ENCODE measurements around the gene RPLP2. TPM values are rescaled to one million over a fixed set of nuclear protein-coding genes. Genes with fewer than 3 reads are reported as not detected.

Gene RPLP2
- total RNA-seq, 2 experiments from 2014 or later = 2,888 to 3,019 TPM

GRCh38 chr11:847876-848275 lies 38.1 kb downstream of the RPLP2 start:
- POLR2A ChIA-PET = interaction anchor here (1.2 kb wide), 1 partner anchor 69 kb away, joined by 3 read pairs; no protein-coding TSS in a partner anchor
- Mint-ChIP-seq H3K9me3 (no peaks in the 10 kb centered on the region), H3K36me3 (no peaks in the 10 kb centered on the region)

DNA sequence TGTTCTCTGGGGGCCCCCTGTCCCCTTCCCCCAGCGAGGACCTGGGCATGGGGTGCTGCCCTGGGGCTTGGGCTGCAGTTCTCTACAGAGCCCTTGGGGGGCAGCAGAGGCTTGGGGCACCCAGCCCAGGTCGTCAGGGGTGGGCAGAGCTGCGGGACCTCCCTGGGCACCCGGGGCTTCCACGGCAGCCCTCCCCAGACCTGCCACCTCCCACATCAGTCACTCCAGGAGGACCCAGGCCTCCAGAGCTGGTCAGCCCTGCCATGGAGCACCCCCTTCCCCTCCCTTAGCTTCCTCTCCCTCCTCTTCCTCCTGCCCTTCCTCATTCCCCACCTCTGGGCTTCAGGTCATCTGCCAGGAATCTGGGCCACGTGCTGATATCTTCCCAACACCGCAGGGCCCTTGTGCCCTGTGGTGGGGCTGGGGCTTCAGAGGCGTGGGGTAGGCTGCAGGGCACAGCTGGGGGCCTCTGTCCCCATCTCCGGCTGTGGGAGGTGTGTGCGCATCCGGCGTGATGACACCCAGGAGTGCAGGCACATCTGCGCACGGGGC lies 38.7 kb downstream of the RPLP2 start:
- peak overlapping the region; percentile 40 for H3K4me3 Mint-ChIP-seq
- peaks cover 6% of the 10 kb centered on the region for H3K27me3 Mint-ChIP-seq

More at GRCh38 chr11:847876-848275, 38.1 kb downstream of the RPLP2 start:
- ATAC-seq (ENCODE audit: low read depth) (no peak), DNase-seq (no peak)
- Mint-ChIP-seq H3K4me3 (no peak overlapping the region), H3K27me3 (peaks cover 6% of the 10 kb centered on the region), H3K4me1 (peaks cover 11% of the 10 kb centered on the region), H3K27ac (no peak overlapping the region)

DNA sequence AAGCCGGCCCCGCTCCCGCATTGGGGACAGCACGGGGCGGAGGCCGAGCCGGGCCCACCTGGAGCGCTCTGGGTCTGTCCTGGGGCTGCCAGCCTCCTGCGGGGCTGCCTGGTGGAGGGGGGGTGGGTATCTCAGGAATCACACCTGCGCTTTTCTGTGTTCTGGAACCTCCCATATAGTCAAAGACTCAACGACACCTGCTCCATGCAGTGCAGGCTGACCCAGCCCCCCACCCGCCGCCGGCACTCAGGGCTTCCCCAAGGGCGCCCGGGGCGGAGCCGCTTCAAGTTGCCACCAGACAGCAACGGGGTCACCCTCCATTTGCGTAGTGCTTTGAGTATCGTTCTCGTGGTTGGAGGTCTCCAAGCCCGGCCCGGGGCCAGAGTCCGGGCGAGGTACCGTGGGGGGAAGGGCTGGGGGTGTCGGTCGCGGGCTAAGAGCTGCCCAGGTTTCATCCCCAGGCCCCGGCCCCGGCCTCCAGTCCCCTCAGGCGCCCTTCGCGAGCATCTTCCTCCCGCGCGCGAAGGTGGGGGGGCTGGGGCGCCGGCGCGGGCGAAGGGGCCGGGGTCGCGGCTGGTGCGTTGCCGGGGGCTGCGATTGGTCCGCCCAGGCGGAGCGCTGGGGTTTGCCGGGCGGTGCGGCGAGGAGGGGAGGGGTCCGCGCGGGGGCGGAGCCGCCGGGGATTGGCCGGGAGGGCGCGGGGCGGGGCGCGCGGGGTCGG lies 39.5 kb downstream of the RPLP2 start:
- POLR2A ChIA-PET = interaction anchor here (0.7 to 1.2 kb wide), 3 partner anchors 17 to 1453 kb away, joined by 3 to 4 read pairs (median 3); partner anchors contain the start of gene CD151
- DNase-seq = peak; percentile 55

More for the DNA sequence above, 38.7 kb downstream of the RPLP2 start:
- DNase-seq (peak; percentile 80), ATAC-seq (ENCODE audit: low read depth) (peak; percentile 59)
- POLR2A ChIA-PET = interaction anchor here (0.7 to 1.2 kb wide), 3 partner anchors 16 to 1454 kb away, joined by 3 to 4 read pairs (median 3); partner anchors contain the start of gene CD151
- Mint-ChIP-seq H3K9me3 (no peaks in the 10 kb centered on the region), H3K27ac (no peak overlapping the region), H3K4me1 (peaks cover 9% of the 10 kb centered on the region), H3K36me3 (no peaks in the 10 kb centered on the region)

GRCh38 chr11:849951-850774 lies 40.4 kb downstream of the RPLP2 start:
- Mint-ChIP-seq H3K9me3 (no peaks in the 10 kb centered on the region), H3K36me3 (no peaks in the 10 kb centered on the region), H3K27me3 (peaks cover 6% of the 10 kb centered on the region), H3K4me3 (peak overlapping the region; percentile 37), H3K27ac (no peak overlapping the region), H3K4me1 (peaks cover 5% of the 10 kb centered on the region)
- ATAC-seq (ENCODE audit: low read depth) (no peak), DNase-seq (no peak)
- POLR2A ChIA-PET = no interaction called here

More for the DNA sequence above, 39.5 kb downstream of the RPLP2 start:
- peak; percentile 15 for ATAC-seq (ENCODE audit: low read depth)
- peaks cover 5% of the 10 kb centered on the region for H3K4me1 Mint-ChIP-seq
- H3K27me3 Mint-ChIP-seq = peaks cover 6% of the 10 kb centered on the region
- H3K9me3 Mint-ChIP-seq = no peaks in the 10 kb centered on the region
- H3K27ac Mint-ChIP-seq = no peak overlapping the region
- no peaks in the 10 kb centered on the region for H3K36me3 Mint-ChIP-seq
- peak overlapping the region; percentile 75 for H3K4me3 Mint-ChIP-seq

GRCh38 chr11:850775-851763 lies 41.3 kb downstream of the RPLP2 start:
- Mint-ChIP-seq H3K27me3 (peaks cover 6% of the 10 kb centered on the region), H3K4me3 (no peak overlapping the region), H3K4me1 (peaks cover 5% of the 10 kb centered on the region), H3K36me3 (no peaks in the 10 kb centered on the region), H3K27ac (no peak overlapping the region), H3K9me3 (no peaks in the 10 kb centered on the region)
- DNase-seq = no peak
- no peak for ATAC-seq (ENCODE audit: low read depth)
- POLR2A ChIA-PET = no interaction called here

DNA sequence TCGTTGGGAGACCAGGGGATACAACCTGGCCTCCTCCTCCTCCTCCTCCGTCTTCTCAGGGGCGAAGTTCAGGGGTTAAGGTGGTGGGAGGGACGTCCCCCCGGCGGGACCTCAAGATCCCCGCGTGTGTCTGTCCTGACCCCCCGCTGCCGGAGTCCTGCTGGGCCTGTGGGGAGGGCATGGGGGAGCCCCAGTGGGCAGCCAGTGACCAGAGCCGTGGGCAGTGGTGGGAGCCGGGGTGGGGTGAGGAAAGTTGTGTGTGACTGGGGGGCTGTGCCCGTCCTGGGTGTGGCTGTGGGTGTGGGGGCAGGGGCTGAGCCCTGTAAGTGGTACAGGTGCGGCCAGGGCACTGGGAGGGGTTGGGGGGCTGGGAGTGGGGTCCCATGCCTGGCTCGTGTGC lies 43.0 kb downstream of the RPLP2 start:
- POLR2A ChIA-PET = no interaction called here
- H3K27ac Mint-ChIP-seq = no peak overlapping the region
- ATAC-seq (ENCODE audit: low read depth) = no peak
- peaks cover 3% of the 10 kb centered on the region for H3K4me1 Mint-ChIP-seq
- H3K4me3 Mint-ChIP-seq = no peak overlapping the region
- no peaks in the 10 kb centered on the region for H3K9me3 Mint-ChIP-seq
- H3K27me3 Mint-ChIP-seq = peaks cover 6% of the 10 kb centered on the region
- DNase-seq = no peak
- no peaks in the 10 kb centered on the region for H3K36me3 Mint-ChIP-seq

DNA sequence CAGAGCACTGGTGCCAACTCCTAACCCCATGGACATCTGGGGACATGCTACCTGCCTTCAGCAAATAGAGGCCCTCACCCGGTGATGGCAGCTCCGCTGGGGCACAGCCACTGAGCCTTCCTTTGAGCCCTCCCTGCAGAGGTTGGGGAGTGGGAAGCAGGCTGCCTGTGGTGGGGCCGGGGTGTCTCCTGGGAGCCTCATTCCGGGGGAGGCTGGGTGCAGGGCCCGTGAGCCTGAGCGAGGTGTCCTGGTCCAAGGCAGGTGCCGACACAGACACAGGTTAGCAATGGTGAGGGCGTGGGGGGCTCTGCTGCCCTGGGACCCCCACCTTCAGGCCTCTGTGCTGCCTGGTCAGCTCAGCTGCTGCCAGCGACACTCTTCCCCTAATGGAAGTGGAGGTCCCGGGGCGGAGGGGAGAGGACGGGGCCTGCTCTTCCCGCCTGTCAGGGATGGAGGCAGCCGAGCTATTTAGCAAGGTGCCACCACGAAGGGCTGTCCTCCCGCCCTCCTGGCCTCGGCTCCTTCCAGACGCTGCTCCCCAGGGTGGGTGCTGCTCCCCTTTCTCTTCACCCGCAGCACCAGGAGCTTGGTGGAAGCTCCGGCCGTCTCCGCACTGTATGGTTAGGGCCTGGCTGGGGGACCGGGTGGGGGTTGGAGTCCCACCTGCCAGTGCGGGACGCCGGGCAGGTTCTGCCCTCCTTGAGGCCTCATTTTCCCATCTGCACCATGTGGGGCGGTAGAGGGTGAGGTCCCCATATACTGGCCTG lies 44.1 kb downstream of the RPLP2 start:
- Mint-ChIP-seq H3K27ac (no peak overlapping the region), H3K27me3 (peaks cover 3% of the 10 kb centered on the region), H3K4me1 (no peaks in the 10 kb centered on the region), H3K36me3 (peaks cover 2% of the 10 kb centered on the region), H3K4me3 (no peak overlapping the region), H3K9me3 (no peaks in the 10 kb centered on the region)
- POLR2A ChIA-PET = no interaction called here
- ATAC-seq (ENCODE audit: low read depth) = no peak
- no peak for DNase-seq

- DNase-seq (no peak), ATAC-seq (ENCODE audit: low read depth) (no peak)
- H3K36me3 Mint-ChIP-seq = peaks cover 2% of the 10 kb centered on the region
- POLR2A ChIA-PET = no interaction called here
- no peaks in the 10 kb centered on the region for H3K4me1 Mint-ChIP-seq
- H3K27ac Mint-ChIP-seq = no peak overlapping the region
- H3K4me3 Mint-ChIP-seq = no peak overlapping the region
- H3K27me3 Mint-ChIP-seq = no peaks in the 10 kb centered on the region
- no peaks in the 10 kb centered on the region for H3K9me3 Mint-ChIP-seq
Measured at GRCh38 chr11:854601-855329, 45.0 kb downstream of the RPLP2 start.

DNA sequence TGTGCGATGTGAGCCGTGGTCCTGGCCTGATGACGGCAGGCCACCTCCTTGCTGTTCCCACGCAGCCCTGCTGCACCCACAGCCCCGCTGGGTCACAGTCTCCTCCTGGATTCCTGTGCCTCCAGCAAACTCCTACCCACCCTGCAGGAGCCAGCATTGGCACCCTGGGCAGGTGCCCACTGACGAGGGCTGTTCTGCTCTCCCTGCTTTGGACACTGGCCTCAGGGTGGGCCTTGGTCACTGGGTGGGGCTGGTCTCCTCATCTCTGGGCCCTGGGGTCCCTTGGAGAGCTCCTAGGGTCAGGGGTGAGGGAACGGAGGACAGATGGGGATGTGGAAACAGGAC lies 45.5 kb downstream of the RPLP2 start:
- Mint-ChIP-seq H3K4me1 (no peaks in the 10 kb centered on the region), H3K27ac (no peak overlapping the region), H3K9me3 (no peaks in the 10 kb centered on the region), H3K36me3 (peaks cover 2% of the 10 kb centered on the region), H3K27me3 (no peaks in the 10 kb centered on the region), H3K4me3 (no peak overlapping the region)
- no peak for ATAC-seq (ENCODE audit: low read depth)
- no peak for DNase-seq
- POLR2A ChIA-PET = no interaction called here

DNA sequence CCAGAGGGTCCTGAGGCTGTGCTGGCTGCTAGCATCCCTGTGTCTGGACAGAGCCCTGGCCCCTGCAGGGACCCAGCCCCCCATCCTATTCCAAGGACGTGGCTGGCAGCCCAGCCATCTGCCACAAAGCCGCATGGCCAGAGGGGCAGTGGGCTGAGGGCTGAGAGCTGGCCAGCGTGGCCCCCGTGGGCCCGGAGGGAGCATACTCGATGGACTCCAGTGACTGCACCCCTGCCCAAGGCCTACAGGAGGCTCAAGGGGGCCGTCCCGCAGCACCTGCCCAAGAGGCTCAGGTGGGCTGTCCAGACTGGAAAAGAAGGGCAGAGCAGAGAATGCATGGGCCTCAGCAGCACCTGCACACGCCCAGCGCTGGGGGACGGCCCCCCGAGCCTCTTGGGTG lies 46.0 kb downstream of the RPLP2 start:
- H3K27me3 Mint-ChIP-seq = no peaks in the 10 kb centered on the region
- POLR2A ChIA-PET = no interaction called here
- no peak for DNase-seq
- no peak overlapping the region for H3K4me3 Mint-ChIP-seq
- no peaks in the 10 kb centered on the region for H3K4me1 Mint-ChIP-seq
- no peaks in the 10 kb centered on the region for H3K9me3 Mint-ChIP-seq
- ATAC-seq (ENCODE audit: low read depth) = no peak
- no peak overlapping the region for H3K27ac Mint-ChIP-seq
- peaks cover 2% of the 10 kb centered on the region for H3K36me3 Mint-ChIP-seq

GRCh38 chr11:856397-856796 lies 46.6 kb downstream of the RPLP2 start:
- ATAC-seq (ENCODE audit: low read depth) (no peak), DNase-seq (no peak)
- peaks cover 2% of the 10 kb centered on the region for H3K36me3 Mint-ChIP-seq
- POLR2A ChIA-PET = no interaction called here
- no peak overlapping the region for H3K27ac Mint-ChIP-seq
- no peaks in the 10 kb centered on the region for H3K27me3 Mint-ChIP-seq
- H3K4me3 Mint-ChIP-seq = no peak overlapping the region
- no peaks in the 10 kb centered on the region for H3K9me3 Mint-ChIP-seq
- no peaks in the 10 kb centered on the region for H3K4me1 Mint-ChIP-seq
